GM19463 (cell line): Measurements from ENCODE around the gene IL1A.

Source experiments
- ATAC-seq: cut with Tn5 transposase; IDR thresholded peaks from one replicate; pipeline ENCODE4 v1.9.1; 2021; ENCODE audit warnings: mild to moderate bottlenecking, moderate library complexity; ENCODE audit not compliant: unreplicated experiment

The IL1A gene

GRCh38 chr2:112793449-112793978 is 9.2 kb upstream of the IL1A start:
- no peak for ATAC-seq

GRCh38 chr2:112792419-112792818 is 8.1 kb upstream of the IL1A start:
- ATAC-seq = no peak

DNA sequence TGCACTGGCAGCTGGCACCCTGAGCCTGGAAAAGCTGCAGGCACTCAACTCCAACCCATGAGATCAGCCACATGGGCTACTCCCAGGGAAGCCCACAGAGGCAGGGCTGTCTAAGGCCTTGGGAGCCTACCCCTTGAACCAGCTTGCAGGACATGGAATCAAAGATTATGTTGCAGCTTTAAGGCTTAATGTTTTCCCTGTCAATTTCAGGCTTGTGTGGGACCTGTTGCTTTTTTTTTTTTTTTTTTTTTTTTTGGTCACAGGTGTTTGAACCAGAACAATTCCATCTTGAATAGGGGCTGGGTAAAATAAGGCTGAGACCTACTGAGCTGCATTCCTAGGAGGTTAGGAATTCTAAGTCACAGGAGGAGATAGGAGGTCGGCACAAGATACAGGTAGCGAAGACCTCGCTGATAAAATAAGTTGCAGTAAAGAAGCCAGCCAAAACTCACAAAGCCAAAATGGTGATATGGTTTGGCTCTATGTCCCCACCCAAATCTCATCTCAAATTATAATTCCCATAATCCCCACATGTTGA is 7.5 kb upstream of the IL1A start:
- ATAC-seq = no peak

DNA sequence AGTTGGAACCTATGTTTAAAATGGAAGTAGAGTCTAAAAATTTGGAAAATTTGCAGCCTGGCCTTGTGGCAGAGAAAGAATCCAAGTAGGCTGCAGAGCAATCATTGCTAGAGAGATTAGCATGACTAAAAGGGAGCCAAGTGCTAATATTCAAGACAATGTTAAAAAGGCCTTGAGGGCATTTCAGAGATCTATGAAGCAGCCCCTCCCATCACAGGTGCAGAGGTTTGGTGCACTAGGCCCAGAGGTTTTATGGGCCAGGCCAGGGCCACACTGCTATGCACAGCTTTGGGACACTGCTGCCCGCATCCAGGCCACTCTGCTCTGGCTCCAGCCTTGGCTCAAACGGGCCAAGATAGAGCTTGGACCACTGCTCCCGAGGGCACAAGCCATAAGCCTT is 6.7 kb upstream of the IL1A start:
- no peak for ATAC-seq

- no peak for ATAC-seq
These were observed 6.0 kb upstream of the IL1A start for GRCh38 chr2:112790305-112790704.

GRCh38 chr2:112789186-112789585 is 4.9 kb upstream of the IL1A start:
- no peak for ATAC-seq

DNA sequence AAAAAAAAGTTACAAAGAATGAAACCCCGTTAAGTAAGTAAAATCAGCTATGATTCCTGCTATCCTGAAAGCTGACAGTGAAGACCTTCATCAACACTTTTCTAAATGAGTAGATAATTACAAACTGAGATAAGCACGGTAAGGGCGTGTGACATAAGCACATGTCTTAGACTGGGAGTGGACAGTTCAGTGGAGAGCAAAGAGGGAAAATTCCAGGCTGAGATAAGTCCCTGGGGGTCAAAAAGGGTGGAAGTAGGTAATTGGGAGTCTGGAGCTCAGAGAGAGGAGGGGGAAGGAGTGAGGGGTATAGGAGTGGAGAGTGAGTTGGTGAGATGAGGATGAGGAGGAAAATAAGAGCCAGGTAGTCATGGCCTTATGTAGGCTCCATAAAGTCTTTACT is 4.4 kb upstream of the IL1A start:
- ATAC-seq = no peak

- ATAC-seq = no peak
These were observed 3.6 kb upstream of the IL1A start for GRCh38 chr2:112787729-112788393.

GRCh38 chr2:112787294-112787693 is 3.0 kb upstream of the IL1A start:
- ATAC-seq = no peak

DNA sequence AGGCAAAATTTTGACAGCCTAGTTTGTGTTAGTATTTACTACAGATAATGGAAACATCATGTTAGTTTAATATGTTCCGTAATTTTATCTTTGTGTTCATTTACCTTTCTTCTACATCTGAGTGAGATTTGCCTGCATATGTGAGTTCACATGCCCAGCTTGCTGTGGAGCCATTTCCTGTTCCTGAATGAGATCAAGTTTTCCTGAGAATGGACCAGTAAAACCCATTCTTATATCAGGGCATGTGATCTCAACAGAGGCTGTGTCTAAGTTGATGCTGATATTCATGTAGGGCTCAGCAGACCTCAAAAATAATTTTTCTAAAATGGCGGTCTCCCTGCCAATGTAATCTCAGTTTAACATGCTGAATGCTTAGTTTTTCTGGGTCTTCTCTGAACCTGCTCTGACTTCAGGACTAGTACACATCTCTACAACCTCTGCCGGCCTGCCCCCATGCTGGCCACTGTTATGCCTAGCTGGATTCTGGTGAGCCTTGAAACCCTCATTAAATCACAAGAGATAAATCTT is 1.0 kb downstream of the IL1A start:
- no peak for ATAC-seq

DNA sequence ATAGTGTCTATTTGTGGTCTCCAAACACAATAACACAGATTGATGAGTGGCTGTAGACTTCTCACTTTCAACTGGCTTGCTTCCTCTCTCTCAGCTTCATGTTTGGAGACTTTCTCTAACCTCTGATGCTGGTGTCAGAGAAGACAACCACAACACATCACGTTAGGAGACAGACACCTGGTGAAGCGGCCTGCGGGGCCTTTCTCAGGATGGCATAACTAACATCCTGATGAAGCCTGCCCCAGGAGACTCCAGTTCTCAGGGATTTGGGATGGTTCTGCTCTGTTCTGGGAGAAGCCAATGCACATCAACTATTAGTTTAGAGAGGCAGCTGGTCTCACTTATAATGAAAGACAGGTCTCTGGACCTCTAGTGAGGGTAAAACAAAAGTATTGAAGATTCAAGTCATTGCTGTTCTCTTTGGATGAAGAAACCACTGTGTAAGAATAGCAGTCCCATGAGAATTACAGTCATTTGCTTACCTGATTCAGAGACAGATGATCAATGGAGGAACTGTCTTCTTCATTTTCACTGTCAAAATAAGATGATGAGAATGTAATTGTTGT is 2.0 kb downstream of the IL1A start:
- peak; percentile 82 for ATAC-seq

DNA sequence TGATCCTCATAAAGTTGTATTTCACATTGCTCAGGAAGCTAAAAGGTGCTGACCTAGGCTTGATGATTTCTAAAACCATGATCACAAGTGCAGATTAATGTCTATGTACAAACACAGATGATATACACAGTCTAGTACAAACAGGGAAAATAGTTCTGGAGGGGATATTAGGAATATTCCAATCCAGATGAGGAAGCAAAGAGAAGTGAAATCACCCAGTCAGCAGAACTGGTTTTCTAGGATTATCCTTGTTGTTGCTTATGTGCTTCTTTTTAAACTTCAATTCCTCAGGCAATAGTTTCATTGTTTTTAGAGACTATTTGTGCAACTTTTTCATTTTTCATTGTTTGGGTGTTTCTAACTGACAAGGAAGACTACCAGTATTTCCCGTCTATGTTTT is 4.7 kb downstream of the IL1A start:
- ATAC-seq = no peak

- ATAC-seq = no peak
These were observed 7.3 kb downstream of the IL1A start for GRCh38 chr2:112777036-112777435.

DNA sequence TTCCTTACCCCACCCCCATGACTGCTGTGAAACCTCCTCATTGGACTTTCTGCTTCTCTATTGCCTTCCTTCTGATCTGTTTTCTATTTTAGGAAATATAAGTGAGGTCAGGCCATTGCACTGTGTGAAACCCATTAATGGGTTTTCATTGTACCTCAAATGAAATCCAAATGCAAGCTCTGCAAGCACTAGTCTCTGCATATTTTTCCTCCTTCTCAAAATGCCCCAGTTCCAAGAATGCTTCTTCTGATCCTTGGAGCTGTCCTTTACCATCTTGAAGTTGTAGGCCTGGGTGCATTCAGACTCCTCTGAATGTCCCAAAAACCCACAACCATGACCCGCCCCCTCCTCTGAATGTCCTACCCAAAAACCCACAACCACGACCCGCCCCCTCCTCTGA is 8.2 kb downstream of the IL1A start:
- no peak for ATAC-seq

DNA sequence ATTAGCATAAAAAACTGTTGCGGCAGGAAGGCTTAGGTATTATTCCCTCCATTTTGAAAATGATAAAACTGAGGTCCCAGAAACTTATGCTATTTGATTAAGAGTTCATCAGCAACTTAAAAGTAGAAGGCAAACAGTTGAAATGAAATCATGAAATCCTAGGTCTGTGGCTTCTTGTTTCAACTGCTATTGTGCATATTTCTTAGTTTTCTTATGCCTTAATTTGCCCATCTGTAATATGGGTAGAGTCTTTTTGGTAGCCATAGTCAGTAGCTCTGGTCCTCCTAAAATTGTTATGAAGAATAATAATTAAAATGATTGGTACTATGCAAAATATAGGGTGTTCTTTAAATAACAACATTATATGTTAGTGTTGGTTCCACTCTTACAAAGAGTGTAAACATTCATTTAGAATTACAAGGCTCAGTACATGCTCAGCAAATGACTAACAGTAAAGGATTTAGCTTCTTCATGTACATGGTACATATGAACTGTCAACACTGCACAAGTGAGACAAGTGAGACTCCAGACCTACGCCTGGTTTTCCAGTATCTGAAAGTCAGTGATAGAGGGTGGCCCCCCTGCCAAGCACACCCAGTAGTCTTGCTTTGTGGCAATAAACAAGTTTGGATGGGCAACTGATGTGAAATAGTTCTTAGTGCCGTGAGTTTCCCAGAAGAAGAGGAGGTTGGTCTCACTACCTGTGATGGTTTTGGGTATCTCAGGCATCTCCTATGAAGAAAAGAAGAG is 9.6 kb downstream of the IL1A start:
- no peak for ATAC-seq

DNA sequence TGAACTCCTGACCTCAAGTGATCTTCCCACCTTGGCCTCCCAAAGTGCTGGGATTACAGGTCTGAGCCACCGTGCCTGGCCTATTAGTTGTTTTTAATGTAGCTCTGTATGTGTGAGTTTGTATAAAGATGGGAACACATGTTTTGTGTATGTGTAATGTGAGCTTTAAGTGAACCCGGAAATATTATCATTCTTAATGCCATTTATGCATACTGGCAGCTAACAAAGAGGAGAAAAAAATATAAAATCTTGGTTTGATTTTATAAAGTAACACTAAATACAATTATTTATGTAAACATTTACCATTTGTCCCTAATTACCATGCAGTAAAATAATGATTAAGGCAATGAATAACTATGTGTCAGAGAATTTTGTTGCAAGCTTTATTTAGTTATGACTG is 10.7 kb downstream of the IL1A start:
- no peak for ATAC-seq

DNA sequence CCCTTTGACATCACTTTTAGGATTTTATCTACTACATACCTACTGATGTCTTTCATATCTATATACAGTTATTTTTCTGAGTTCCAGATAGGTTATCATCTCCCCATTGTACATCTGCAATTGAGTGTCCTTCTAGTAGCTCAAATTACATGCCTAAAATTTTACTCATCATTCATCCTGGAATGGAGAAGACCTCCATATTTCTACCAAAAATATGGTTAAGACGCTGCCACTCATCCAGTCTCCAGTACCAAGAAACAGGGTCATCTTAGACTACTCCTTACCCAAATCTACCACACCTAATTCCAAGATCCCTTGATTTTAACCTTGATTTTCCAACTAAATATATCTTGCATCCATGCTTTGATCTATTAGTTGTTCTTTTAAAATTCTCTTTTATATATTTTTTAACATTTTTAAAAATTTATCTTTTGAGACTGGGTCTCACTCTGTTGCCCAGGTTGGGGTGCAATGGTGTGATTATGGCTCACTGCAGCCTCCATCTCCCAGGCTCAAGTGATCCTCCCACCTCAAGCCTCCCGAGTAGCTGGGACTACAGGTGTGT is 11.3 kb downstream of the IL1A start:
- no peak for ATAC-seq

- ATAC-seq = no peak
These were observed 12.0 kb downstream of the IL1A start for GRCh38 chr2:112772322-112772721.

DNA sequence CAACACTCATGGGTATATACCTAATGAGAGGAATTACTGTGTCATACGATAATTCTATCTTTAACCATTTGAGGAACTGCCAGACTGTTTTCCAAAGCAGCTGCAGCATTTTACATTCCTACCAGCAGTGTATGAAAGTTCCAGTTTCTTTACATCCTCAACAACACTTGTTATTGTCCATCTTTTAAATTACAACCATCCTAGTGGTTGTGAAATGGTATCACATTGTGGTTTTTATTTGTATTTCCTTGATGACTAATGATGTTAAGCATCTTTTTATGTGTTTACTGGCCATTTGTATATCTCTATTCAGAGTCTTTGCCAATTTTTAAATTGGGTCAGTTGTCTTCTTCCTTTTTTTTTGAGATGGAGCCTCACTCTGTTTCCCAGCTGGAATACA is 15.9 kb downstream of the IL1A start:
- ATAC-seq = no peak

- ATAC-seq = no peak
These were observed 16.5 kb downstream of the IL1A start for GRCh38 chr2:112767693-112768330.

GRCh38 chr2:112765251-112765650 is 19.0 kb downstream of the IL1A start:
- no peak for ATAC-seq
